Astrocyte (in vitro differentiated cells and primary cell): ENCODE results near the gene RNF212B. TPM values are rescaled to one million over a fixed set of nuclear protein-coding genes. Genes with fewer than 3 reads are reported as not detected.

ENCODE experiments used
- DNase-seq: peaks from one replicate; pipeline ENCODE4 v3.0.0-alpha.2; 2010; ENCODE audit warnings: low read depth
- FAIRE-seq: peaks from 2 replicates; lab custom pipeline; 2011; peaks lifted over from hg19 to GRCh38; lab: Jason Lieb, UNC
- H2AFZ ChIP-seq: 2 replicates; pipeline ENCODE4 v1.6.0; 2012; ENCODE audit warnings: low read depth, low read length, inconsistent platforms
- H3K27ac ChIP-seq: 2 replicates; pipeline ENCODE4 v1.5.1; 2011; ENCODE audit warnings: low read depth, low read length, inconsistent platforms
- H3K27me3 ChIP-seq: 2 replicates; pipeline ENCODE4 v1.6.0; 2011; ENCODE audit warnings: low read length, inconsistent platforms; ENCODE audit not compliant: insufficient read depth
- H3K36me3 ChIP-seq: 2 replicates; pipeline ENCODE4 v1.5.1; 2011; ENCODE audit warnings: low read length, inconsistent platforms; ENCODE audit not compliant: insufficient read depth
- H3K4me1 ChIP-seq: 2 replicates; pipeline ENCODE4 v1.5.1; 2011; ENCODE audit warnings: low read length, inconsistent platforms; ENCODE audit not compliant: insufficient read depth
- H3K4me2 ChIP-seq: 2 replicates; pipeline ENCODE4 v1.6.0; 2012; ENCODE audit warnings: low read length, inconsistent platforms
- H3K4me3 ChIP-seq: 2 replicates; pipeline ENCODE4 v1.5.1; 2011; ENCODE audit warnings: low read depth, mild to moderate bottlenecking, low read length, inconsistent platforms; ENCODE audit not compliant: insufficient read depth
- H3K79me2 ChIP-seq: 2 replicates; pipeline ENCODE4 v1.6.0; 2012; ENCODE audit warnings: mild to moderate bottlenecking, low read length, inconsistent platforms; ENCODE audit not compliant: insufficient read depth
- H3K9ac ChIP-seq: 2 replicates; pipeline ENCODE4 v1.6.0; 2012; ENCODE audit warnings: mild to moderate bottlenecking, low read length, inconsistent platforms
- H3K9me3 ChIP-seq: 2 replicates; pipeline ENCODE4 v1.5.1; 2012; ENCODE audit warnings: low read depth, mild to moderate bottlenecking, low read length, inconsistent platforms; ENCODE audit not compliant: insufficient read depth
- H4K20me1 ChIP-seq: 2 replicates; pipeline ENCODE4 v1.6.0; 2012; ENCODE audit warnings: low read length, inconsistent platforms; ENCODE audit not compliant: insufficient read depth
- H3K27ac Mint-ChIP-seq: one replicate; pipeline ENCODE4 v1.8.0; 2021; ENCODE audit warnings: mild to moderate bottlenecking, mixed read lengths; ENCODE audit not compliant: unreplicated experiment
- H3K27me3 Mint-ChIP-seq: one replicate; pipeline ENCODE4 v1.8.0; 2021; ENCODE audit warnings: low read depth, mixed read lengths; ENCODE audit not compliant: unreplicated experiment
- H3K36me3 Mint-ChIP-seq: one replicate; pipeline ENCODE4 v1.8.0; 2021; ENCODE audit warnings: low read depth, mixed read lengths; ENCODE audit not compliant: unreplicated experiment
- H3K4me1 Mint-ChIP-seq: one replicate; pipeline ENCODE4 v1.8.0; 2021; ENCODE audit warnings: low read depth, mixed read lengths; ENCODE audit not compliant: unreplicated experiment
- H3K4me3 Mint-ChIP-seq: one replicate; pipeline ENCODE4 v1.8.0; 2021; ENCODE audit warnings: mild to moderate bottlenecking, moderate library complexity, mixed read lengths; ENCODE audit not compliant: unreplicated experiment
- H3K9me3 Mint-ChIP-seq: one replicate; pipeline ENCODE4 v1.8.0; 2021; ENCODE audit warnings: mild to moderate bottlenecking, mixed read lengths; ENCODE audit not compliant: unreplicated experiment
- EZH2 ChIP-seq: IDR thresholded peaks from 2 replicates; pipeline ENCODE4 v1.6.1; 2012; ENCODE audit warnings: mild to moderate bottlenecking, low read length, inconsistent platforms; ENCODE audit not compliant: insufficient read depth
- total RNA-seq: library from RNA; stranded (reverse); gene quantifications from 2 replicates; pipeline ENCODE4 v1.2.1, GENCODE V29; 2021
- TF ChIP-seq, protein P1 (sequence below): IDR thresholded peaks from 2 replicates; pipeline ENCODE4 v1.5.1; 2011; ENCODE audit warnings: low read depth, mild to moderate bottlenecking, inconsistent platforms, low read length, moderate library complexity; ENCODE audit not compliant: insufficient read depth

Gene RNF212B
- total RNA-seq, 1 donor from 2014 or later = not detected

DNA sequence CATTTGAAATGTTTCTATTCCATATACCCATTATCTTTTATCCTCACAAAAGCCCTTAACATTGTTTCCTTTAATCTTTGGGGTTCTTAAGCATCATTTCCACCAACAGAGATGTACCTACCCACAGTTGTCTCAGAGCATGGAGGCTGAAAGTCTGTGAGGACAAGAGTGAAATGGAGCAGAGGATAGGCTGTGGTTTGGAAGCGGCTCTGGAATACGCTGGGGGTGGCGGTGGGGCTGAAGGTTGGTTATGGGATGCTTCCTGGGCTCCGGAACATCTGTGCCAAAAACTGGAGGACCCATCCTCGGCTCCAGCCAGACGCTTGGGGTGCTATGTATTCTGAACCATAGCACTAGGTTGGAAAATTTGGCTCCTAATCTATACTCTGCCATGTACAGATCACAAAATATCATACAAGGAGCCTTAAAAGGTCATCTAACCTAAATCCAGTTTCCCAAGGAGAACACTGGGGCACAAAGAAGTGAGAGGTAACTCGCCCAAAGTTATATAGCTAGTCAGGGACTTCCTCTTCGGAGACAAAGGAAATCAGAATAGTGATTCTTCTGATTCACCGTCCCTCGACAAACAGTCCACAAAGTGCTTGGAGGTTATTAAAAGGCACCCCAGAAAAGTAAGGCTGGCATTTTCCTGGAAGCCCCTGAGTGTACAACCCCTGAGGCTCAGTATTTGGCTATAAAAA is 62.4 kb downstream of the RNF212B start:
- H3K4me1 Mint-ChIP-seq = peaks cover 19% of the 10 kb centered on the region
- Histone ChIP-seq H3K27me3 (no peaks in the 10 kb centered on the region), H4K20me1 (no peaks in the 10 kb centered on the region), H3K9me3 (no peaks in the 10 kb centered on the region), H3K36me3 (no peaks in the 10 kb centered on the region), H3K27ac (peak overlapping the region; percentile 98), H3K9ac (peak overlapping the region; percentile 92), H3K79me2 (peaks cover 5% of the 10 kb centered on the region), H3K4me2 (peak overlapping the region; percentile 95), H3K4me3 (peak overlapping the region; percentile 74), H2AFZ (peak overlapping the region; percentile 75), H3K4me1 (peaks cover 15% of the 10 kb centered on the region)
- FAIRE-seq (no peak), DNase-seq (no peak)
- TF ChIP-seq, protein P1, sequence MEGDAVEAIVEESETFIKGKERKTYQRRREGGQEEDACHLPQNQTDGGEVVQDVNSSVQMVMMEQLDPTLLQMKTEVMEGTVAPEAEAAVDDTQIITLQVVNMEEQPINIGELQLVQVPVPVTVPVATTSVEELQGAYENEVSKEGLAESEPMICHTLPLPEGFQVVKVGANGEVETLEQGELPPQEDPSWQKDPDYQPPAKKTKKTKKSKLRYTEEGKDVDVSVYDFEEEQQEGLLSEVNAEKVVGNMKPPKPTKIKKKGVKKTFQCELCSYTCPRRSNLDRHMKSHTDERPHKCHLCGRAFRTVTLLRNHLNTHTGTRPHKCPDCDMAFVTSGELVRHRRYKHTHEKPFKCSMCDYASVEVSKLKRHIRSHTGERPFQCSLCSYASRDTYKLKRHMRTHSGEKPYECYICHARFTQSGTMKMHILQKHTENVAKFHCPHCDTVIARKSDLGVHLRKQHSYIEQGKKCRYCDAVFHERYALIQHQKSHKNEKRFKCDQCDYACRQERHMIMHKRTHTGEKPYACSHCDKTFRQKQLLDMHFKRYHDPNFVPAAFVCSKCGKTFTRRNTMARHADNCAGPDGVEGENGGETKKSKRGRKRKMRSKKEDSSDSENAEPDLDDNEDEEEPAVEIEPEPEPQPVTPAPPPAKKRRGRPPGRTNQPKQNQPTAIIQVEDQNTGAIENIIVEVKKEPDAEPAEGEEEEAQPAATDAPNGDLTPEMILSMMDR = no peak
- no peak for TF ChIP-seq EZH2
- H3K36me3 Mint-ChIP-seq = peaks cover 6% of the 10 kb centered on the region
- peak overlapping the region; percentile 69 for H3K27ac Mint-ChIP-seq
- no peaks in the 10 kb centered on the region for H3K9me3 Mint-ChIP-seq
- H3K27me3 Mint-ChIP-seq = peaks cover 2% of the 10 kb centered on the region
- H3K4me3 Mint-ChIP-seq = peak overlapping the region; percentile 86

DNA sequence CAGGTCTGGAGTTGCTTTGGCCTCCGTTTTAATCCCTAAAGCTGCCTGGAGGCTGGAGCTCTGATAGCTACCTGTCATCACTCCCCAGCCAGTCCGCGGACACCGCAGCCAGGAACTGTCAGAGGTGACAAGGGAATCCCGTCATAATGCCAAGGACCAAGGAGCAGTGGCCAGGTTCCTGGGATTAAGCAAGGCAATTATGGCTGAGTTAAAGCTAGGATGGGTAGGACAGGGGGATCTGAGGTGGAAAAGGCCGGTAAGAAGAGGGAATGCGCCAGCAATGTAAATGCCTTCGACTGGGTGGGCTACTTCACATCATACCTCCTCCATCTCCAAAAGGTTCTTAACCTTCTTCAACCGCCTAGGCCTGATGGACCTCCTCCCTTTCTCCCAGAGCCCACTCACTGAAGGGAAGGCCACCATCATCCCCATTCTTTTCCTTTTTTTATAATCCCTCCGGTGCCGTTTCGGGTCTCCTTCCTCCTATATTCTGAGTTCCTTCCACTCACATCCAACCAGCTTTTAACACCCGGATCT is 63.0 kb downstream of the RNF212B start:
- Histone ChIP-seq H3K9me3 (no peaks in the 10 kb centered on the region), H3K27me3 (no peaks in the 10 kb centered on the region), H3K36me3 (no peaks in the 10 kb centered on the region), H3K79me2 (peaks cover 5% of the 10 kb centered on the region), H4K20me1 (no peaks in the 10 kb centered on the region), H2AFZ (peak overlapping the region; percentile 75), H3K27ac (peak overlapping the region; percentile 98), H3K4me1 (peaks cover 15% of the 10 kb centered on the region), H3K4me2 (peak overlapping the region; percentile 95), H3K4me3 (peak overlapping the region; percentile 74), H3K9ac (peak overlapping the region; percentile 92)
- Mint-ChIP-seq H3K4me1 (peaks cover 19% of the 10 kb centered on the region), H3K36me3 (peaks cover 6% of the 10 kb centered on the region), H3K27ac (peak overlapping the region; percentile 69), H3K4me3 (peak overlapping the region; percentile 86), H3K9me3 (no peaks in the 10 kb centered on the region), H3K27me3 (peaks cover 2% of the 10 kb centered on the region)
- TF ChIP-seq, protein P1 = no peak
- no peak for TF ChIP-seq EZH2
- FAIRE-seq (no peak), DNase-seq (no peak)
